Breast epithelium (tissue), 4 donors: ENCODE measurements around the gene FEN1. TPM values are rescaled to one million over a fixed set of nuclear protein-coding genes. Genes with fewer than 3 reads are reported as not detected.

Source experiments
- DNase-seq, 2 donors: peaks; one replicate each; pipeline ENCODE4 v3.0.0-alpha.2; 2019; ENCODE audit warnings: low spot score in 2 of 2
- H3K27ac ChIP-seq, 2 donors: fragments of 200-600 bp; sonication (generic) in 1 of 2; one replicate each; pipeline ENCODE4 v1.5.1; 2016 to 2019; ENCODE audit warnings: mild to moderate bottlenecking in 1 of 2
- H3K27me3 ChIP-seq, 2 donors: fragments of 200-600 bp; sonication (generic) in 1 of 2; one replicate each; pipeline versions ENCODE4 v1.5.1 to v1.6.0; 2017 to 2019; ENCODE audit warnings: control low read depth in 1 of 2, mild to moderate bottlenecking in 1 of 2
- H3K36me3 ChIP-seq: fragments of 200-600 bp; one replicate; pipeline ENCODE4 v1.5.1; 2019
- H3K4me1 ChIP-seq, 2 donors: fragments of 200-600 bp; sonication (generic); one replicate each; pipeline ENCODE4 v1.5.1; 2016 to 2019; ENCODE audit warnings: control low read depth in 1 of 2
- H3K4me3 ChIP-seq, 3 donors: fragments of 200-600 bp; sonication (generic); 1 replicate in 2 of 3; 2 replicates in 1 of 3; pipeline ENCODE4 v1.5.1; 2016 to 2019; ENCODE audit warnings: mild to moderate bottlenecking in 3 of 3, moderate library complexity in 2 of 3
- H3K9me3 ChIP-seq, 2 donors: fragments of 200-600 bp; sonication (generic) in 1 of 2; one replicate each; pipeline ENCODE4 v1.5.1; 2016 to 2019; ENCODE audit warnings: control low read depth in 1 of 2
- POLR2A ChIP-seq: fragments of 450-650 bp; IDR thresholded peaks from one replicate; pipeline ENCODE4 v1.6.1; 2016; ENCODE audit warnings: antibody characterized with exemption, mild to moderate bottlenecking, moderate library complexity
- POLR2AphosphoS5 ChIP-seq, 3 donors: sonication (generic); formaldehyde crosslinking; IDR thresholded peaks; one replicate each; pipeline ENCODE4 v1.6.1; 2017; ENCODE audit warnings: antibody characterized with exemption in 3 of 3
- intact Hi-C: fragments of 100-400 bp; cut with DNase I; formaldehyde crosslinking; loops from one replicate; pipeline ENCODE4 v1.15.1; 2023; ENCODE audit warnings: low total_unique reads
- total RNA-seq, 3 donors: library from RNA; depleted of rRNA; stranded (reverse); fragments of >200 nt; gene quantifications; one replicate each; pipeline ENCODE4 v1.1.0, GENCODE V29; 2016
- TF ChIP-seq, protein P1 (sequence below), 3 donors: fragments of 450-650 bp; IDR thresholded peaks; one replicate each; pipeline ENCODE4 v1.5.1; 2016 to 2017; ENCODE audit warnings: antibody characterized with exemption in 3 of 3, mild to moderate bottlenecking in 3 of 3, moderate library complexity in 3 of 3

Gene FEN1
- total RNA-seq, 3 donors from 2014 or later = 5.9 to 9.2 (median 8.5) TPM

DNA sequence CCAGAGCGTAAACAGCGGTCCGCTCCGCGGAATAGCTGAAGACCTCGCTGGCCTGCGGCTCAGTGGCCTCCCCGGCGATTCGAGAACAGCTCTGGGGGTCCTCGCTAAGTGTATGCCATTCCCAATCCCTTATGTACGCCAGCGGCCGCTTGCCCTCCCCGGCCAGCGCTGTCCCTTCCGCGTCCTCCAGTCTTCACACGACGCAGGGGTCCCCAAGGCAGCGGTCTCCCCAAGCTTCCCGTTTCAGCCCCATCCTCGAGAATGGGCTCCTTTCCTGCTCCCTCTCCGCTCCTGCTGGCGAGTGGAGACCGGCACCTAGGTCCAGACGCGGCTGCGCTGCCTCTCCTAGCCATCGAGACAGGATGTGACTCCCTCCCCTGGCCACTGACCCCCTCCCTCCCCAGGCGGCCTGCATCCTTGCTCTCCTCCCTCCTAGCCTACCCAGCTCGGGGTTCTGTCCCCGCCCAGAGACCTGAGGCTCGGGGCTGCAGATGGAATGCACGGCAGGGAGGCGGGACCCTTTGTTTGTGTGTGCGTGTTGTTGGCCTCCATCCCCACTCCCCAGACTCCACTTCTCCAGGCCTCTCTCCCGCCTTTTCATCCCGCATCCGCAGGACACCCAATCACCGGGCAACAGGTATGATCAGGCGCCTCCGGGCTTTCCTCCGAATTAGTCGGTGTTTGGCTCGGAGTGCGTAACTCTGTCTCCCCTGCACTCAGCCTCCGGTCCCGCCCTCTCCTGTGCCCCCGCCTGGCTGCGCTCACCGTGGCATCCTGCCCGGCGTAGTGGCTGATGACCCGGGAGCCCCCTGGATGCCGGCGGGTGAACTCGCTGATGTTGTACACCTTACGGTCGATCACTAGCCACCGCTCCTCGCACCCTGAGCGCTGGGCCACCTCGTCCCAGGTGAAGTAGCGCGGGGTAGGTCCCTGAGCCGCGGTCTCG is 23.4 kb downstream of the FEN1 start:
- peak overlapping the region; percentile 67 to 92 (median 69) for H3K4me3 ChIP-seq
- H3K36me3 ChIP-seq = no peaks in the 10 kb centered on the region
- DNase-seq = peak in 1 of 2 donors; percentile 32
- H3K4me1 ChIP-seq = peaks cover 0 to 6% of the 10 kb centered on the region in 2 donors
- peak overlapping the region; percentile 78 to 98 for H3K27ac ChIP-seq
- no peaks in the 10 kb centered on the region for H3K27me3 ChIP-seq
- intact Hi-C loops = loop anchor here (2.0 to 10.0 kb wide), 3 partner anchors 69 to 861 kb away; partner anchors contain the start of gene UBXN1
- H3K9me3 ChIP-seq = no peaks in the 10 kb centered on the region
- no peak for TF ChIP-seq POLR2AphosphoS5 (IDR thresholded peaks at IDR 0.05)
- peak; percentile 11 for TF ChIP-seq POLR2A
- TF ChIP-seq, protein P1, sequence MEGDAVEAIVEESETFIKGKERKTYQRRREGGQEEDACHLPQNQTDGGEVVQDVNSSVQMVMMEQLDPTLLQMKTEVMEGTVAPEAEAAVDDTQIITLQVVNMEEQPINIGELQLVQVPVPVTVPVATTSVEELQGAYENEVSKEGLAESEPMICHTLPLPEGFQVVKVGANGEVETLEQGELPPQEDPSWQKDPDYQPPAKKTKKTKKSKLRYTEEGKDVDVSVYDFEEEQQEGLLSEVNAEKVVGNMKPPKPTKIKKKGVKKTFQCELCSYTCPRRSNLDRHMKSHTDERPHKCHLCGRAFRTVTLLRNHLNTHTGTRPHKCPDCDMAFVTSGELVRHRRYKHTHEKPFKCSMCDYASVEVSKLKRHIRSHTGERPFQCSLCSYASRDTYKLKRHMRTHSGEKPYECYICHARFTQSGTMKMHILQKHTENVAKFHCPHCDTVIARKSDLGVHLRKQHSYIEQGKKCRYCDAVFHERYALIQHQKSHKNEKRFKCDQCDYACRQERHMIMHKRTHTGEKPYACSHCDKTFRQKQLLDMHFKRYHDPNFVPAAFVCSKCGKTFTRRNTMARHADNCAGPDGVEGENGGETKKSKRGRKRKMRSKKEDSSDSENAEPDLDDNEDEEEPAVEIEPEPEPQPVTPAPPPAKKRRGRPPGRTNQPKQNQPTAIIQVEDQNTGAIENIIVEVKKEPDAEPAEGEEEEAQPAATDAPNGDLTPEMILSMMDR (IDR thresholded peaks at IDR 0.05) = no peak

- DNase-seq = peak in 1 of 2 donors; percentile 39
- no peaks in the 10 kb centered on the region for H3K9me3 ChIP-seq
- intact Hi-C loops = loop anchor here (2.0 to 10.0 kb wide), 3 partner anchors 68 to 860 kb away; partner anchors contain the start of gene UBXN1
Observed at GRCh38 chr11:61816736-61817455, 24.2 kb downstream of the FEN1 start, which contains the start of gene FADS1. TSS of gene FADS1 (minus strand) at chr11:61817003. CDS start at chr11:61816929, 74 bp downstream.

GRCh38 chr11:61817471-61818202 is 24.9 kb downstream of the FEN1 start:
- peak overlapping the region in 1 of 2 donors; percentile 78 for H3K27ac ChIP-seq
- intact Hi-C loops = loop anchor here (2.0 to 10.0 kb wide), 3 partner anchors 67 to 860 kb away; partner anchors contain the start of gene UBXN1

More at GRCh38 chr11:61816736-61817455, 24.2 kb downstream of the FEN1 start, which contains the start of gene FADS1:
- TF ChIP-seq, protein P1 (IDR thresholded peaks at IDR 0.05) = peak in 1 of 3 donors; percentile 15
- TF ChIP-seq POLR2AphosphoS5 (IDR thresholded peaks at IDR 0.05) (peak in 2 of 3 donors; percentile 4 to 53), POLR2A (no peak)
- peaks cover 0 to 6% of the 10 kb centered on the region in 2 donors for H3K4me1 ChIP-seq
- H3K4me3 ChIP-seq = peak within 1 kb of the TSS; percentile 67 to 92 (median 69)
- peak within 1 kb of the TSS; percentile 78 to 98 for H3K27ac ChIP-seq
- no peaks in the 10 kb centered on the region for H3K27me3 ChIP-seq
- H3K36me3 ChIP-seq = no peaks in the 10 kb centered on the region

DNA sequence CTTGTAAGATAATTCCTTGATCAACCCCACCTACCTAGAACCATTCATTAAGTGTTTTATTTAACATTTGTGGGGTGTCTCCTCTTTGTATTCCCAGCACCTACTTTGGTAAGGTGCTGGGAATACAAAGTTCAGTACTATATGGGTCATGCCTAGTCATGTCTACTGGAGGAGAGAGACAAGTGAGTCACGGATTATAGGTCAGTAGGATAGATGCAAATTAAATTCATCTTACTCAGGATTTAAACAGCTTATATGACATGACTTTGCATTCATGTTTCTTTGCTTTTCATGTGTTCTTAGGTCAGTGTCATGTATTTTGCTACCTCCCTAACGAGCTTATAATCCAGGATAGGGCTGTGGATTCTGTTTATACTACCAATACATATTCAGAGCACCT is 27.5 kb downstream of the FEN1 start:
- H3K27ac ChIP-seq = no peak overlapping the region
- H3K4me1 ChIP-seq = peaks cover 0 to 6% of the 10 kb centered on the region in 2 donors
- intact Hi-C loops = no loop called here
- no peaks in the 10 kb centered on the region for H3K27me3 ChIP-seq
- no peaks in the 10 kb centered on the region for H3K36me3 ChIP-seq
- no peak overlapping the region for H3K4me3 ChIP-seq
- H3K9me3 ChIP-seq = no peaks in the 10 kb centered on the region
- TF ChIP-seq, protein P1 (IDR thresholded peaks at IDR 0.05) = no peak
- TF ChIP-seq POLR2A (no peak), POLR2AphosphoS5 (IDR thresholded peaks at IDR 0.05) (no peak)
- no peak for DNase-seq

More at GRCh38 chr11:61817471-61818202, 24.9 kb downstream of the FEN1 start:
- TF ChIP-seq, protein P1 (IDR thresholded peaks at IDR 0.05) = no peak
- no peak for TF ChIP-seq POLR2AphosphoS5 (IDR thresholded peaks at IDR 0.05)
- TF ChIP-seq POLR2A = no peak
- Histone ChIP-seq H3K36me3 (no peaks in the 10 kb centered on the region), H3K27me3 (no peaks in the 10 kb centered on the region), H3K4me1 (peaks cover 0 to 6% of the 10 kb centered on the region in 2 donors), H3K9me3 (no peaks in the 10 kb centered on the region), H3K4me3 (peak overlapping the region; percentile 67 to 92 (median 69))
- DNase-seq = no peak
